A549 (cell line): ENCODE data around the gene GSK3A.

Experiments used
- CTCF ChIP-seq: fragments of >200 bp; sonication (Bioruptor Twin); formaldehyde crosslinking; IDR thresholded peaks from 3 replicates; pipeline ENCODE4 v1.5.1; 2016
- EHMT2 ChIP-seq: fragments of 200-600 bp; sonication (generic); IDR thresholded peaks from 2 replicates; pipeline ENCODE4 v1.6.1; 2016; ENCODE audit warnings: antibody characterized with exemption, low read depth, mild to moderate bottlenecking, moderate library complexity
- MAZ ChIP-seq: fragments of 150-350 bp; IDR thresholded peaks from 2 replicates; pipeline ENCODE4 v1.6.1; 2014; ENCODE audit warnings: antibody characterized with exemption, low read depth, low read length, borderline replicate concordance
- RFX5 ChIP-seq: fragments of 450-650 bp; IDR thresholded peaks from 2 replicates; pipeline ENCODE4 v1.7.1; 2014; ENCODE audit warnings: antibody characterized with exemption, mild to moderate bottlenecking, moderate library complexity

GRCh38 chr19:42229301-42229854, 13.0 kb downstream of the GSK3A start:
- TF ChIP-seq CTCF (no peak; the same call in 2 of the 3 replicates), EHMT2 (no peak), RFX5 (no peak), MAZ (no peak)
